A549 treated with DMSO at 1 μM for 4 hours (cell line): ENCODE measurements around the gene TRERF1. TPM values are rescaled to one million over a fixed set of nuclear protein-coding genes. Genes with fewer than 3 reads are reported as not detected.

Source experiments
- total RNA-seq: library from RNA; stranded (reverse); fragments of 200-300 nt; extraction: Qiagen RNA extraction; gene quantifications from 5 replicates; pipeline ENCODE4 v1.2.3, GENCODE V29; 2022; ENCODE audit warnings: low read depth

Gene TRERF1
- 5.7 to 10.0 TPM (median 8.6 TPM) in 5 replicates for total RNA-seq

GRCh38 chr6:42451333-42452170, at the start of gene TRERF1:
Gene TRERF1 (minus strand): TSS chr6:42451926. CDS start chr6:42269590, 182,336 bp downstream.

GRCh38 chr6:42217519-42218367, 234.0 kb downstream of the TRERF1 start, which contains the start of gene MRPS10:
Gene MRPS10 (minus strand): TSS chr6:42217861. CDS start chr6:42217849, 12 bp downstream.

Other genes with a start within 250 kb of the TRERF1 start
- gene MRPS10, start 234.1 kb downstream of the TRERF1 start, total RNA-seq, result 36.5 to 45.3 TPM (median 40.1 TPM) in 5 replicates
- gene UBR2, start 112.1 kb upstream of the TRERF1 start, total RNA-seq, result 5.7 to 8.5 TPM (median 7.8 TPM) in 5 replicates